ENCODE results near the gene LYPD6. TPM values are rescaled to one million over a fixed set of nuclear protein-coding genes. Genes with fewer than 3 reads are reported as not detected.

The LYPD6 gene
- total RNA-seq, 1 experiment from 2014 or later, result 2.4 TPM

DNA sequence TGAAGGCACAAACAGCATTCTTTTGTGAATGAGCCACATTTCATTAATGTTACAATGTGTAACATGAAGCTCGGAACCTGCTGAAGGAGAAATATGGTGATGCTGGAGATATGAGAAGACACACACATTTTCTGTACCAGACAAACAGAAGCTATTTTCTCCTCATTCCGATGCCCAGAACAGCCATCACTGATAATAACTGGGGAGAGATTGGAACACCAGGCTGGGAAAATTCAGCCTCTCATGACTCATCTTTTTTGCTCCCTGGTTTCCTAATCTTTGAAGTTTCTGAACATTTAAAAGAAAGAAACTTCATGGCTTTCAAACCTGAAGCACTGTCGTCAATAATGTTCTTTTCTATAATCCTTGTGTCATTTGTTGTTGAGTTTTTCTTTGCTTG is 110.9 kb downstream of the LYPD6 start:
- H3K27me3 ChIP-seq (ENCODE audit: low read length), result no peaks in the 10 kb centered on the region

DNA sequence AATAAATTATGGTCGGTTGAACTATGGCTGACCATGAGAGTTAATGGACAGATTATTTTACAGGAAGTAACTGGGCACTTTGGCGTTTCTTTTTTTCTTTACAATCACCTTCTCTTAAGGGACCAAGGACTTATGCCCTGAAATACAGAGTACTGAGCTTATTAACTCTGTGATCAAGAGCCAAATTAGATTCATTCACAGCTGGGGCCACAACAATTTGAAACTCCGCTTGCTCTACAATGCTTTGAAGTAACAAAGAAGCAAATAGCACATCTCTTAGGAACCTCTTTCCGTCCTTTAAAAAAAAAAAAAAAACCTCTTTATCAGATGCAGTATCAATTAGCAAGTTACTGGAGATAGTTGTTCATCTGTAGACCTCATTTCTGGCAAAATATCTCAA is 112.0 kb downstream of the LYPD6 start:
- intact Hi-C loops (cut with micrococcal nuclease), result no loop called here
- CTCF ChIA-PET, result no interaction called here

More for the DNA sequence above, 110.9 kb downstream of the LYPD6 start:
- H3K9me2 ChIP-seq (replicated peaks; ENCODE audit: low read length), result no peaks in the 10 kb centered on the region
- TF ChIP-seq EZH2 (IDR thresholded peaks at IDR 0.05; ENCODE audit: low read length, unreplicated experiment) (no peak), EZH2phosphoT487 (IDR thresholded peaks at IDR 0.05; ENCODE audit: borderline replicate concordance, low read length) (no peak)
- TF ChIP-seq, protein P1, sequence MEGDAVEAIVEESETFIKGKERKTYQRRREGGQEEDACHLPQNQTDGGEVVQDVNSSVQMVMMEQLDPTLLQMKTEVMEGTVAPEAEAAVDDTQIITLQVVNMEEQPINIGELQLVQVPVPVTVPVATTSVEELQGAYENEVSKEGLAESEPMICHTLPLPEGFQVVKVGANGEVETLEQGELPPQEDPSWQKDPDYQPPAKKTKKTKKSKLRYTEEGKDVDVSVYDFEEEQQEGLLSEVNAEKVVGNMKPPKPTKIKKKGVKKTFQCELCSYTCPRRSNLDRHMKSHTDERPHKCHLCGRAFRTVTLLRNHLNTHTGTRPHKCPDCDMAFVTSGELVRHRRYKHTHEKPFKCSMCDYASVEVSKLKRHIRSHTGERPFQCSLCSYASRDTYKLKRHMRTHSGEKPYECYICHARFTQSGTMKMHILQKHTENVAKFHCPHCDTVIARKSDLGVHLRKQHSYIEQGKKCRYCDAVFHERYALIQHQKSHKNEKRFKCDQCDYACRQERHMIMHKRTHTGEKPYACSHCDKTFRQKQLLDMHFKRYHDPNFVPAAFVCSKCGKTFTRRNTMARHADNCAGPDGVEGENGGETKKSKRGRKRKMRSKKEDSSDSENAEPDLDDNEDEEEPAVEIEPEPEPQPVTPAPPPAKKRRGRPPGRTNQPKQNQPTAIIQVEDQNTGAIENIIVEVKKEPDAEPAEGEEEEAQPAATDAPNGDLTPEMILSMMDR (conservative IDR thresholded peaks at IDR 0.05; ENCODE audit: low read depth, low read length), result no peak
- H3K9ac ChIP-seq (ENCODE audit: low read length), result no peak overlapping the region
- no peaks in the 10 kb centered on the region for H3K4me1 ChIP-seq (ENCODE audit: insufficient read depth, low read length)
- ChIA-PET CTCF (no interaction called here), POLR2A (ENCODE audit: unreplicated experiment) (interaction anchor here (0.7 kb wide), 1 partner anchor 1985 kb away, joined by 16 read pairs; no protein-coding TSS in a partner anchor)
- intact Hi-C loops (cut with micrococcal nuclease), result no loop called here
- no TSS peak for BruUV-seq (replicated peaks)
- DNase-seq, result no peak
- no peak for ATAC-seq
- no peaks in the 10 kb centered on the region for H4K20me1 ChIP-seq (ENCODE audit: low read length)
- no peak overlapping the region for H3K4me2 ChIP-seq (ENCODE audit: low read length)
- H3K36me3 ChIP-seq (ENCODE audit: low read depth, low read length), result no peaks in the 10 kb centered on the region
- H2AFZ ChIP-seq (ENCODE audit: low read length), result no peak overlapping the region
- no peaks in the 10 kb centered on the region for H3K79me2 ChIP-seq (ENCODE audit: low read length)
- no peak overlapping the region for H3K27ac ChIP-seq (ENCODE audit: low read length)
- H3K4me3 ChIP-seq (ENCODE audit: low read length), result no peak overlapping the region
- H3F3A ChIP-seq (ENCODE audit: low read length, unreplicated experiment), result no peaks in the 10 kb centered on the region
- no peaks in the 10 kb centered on the region for H3K9me3 ChIP-seq (ENCODE audit: low read length)

DNA sequence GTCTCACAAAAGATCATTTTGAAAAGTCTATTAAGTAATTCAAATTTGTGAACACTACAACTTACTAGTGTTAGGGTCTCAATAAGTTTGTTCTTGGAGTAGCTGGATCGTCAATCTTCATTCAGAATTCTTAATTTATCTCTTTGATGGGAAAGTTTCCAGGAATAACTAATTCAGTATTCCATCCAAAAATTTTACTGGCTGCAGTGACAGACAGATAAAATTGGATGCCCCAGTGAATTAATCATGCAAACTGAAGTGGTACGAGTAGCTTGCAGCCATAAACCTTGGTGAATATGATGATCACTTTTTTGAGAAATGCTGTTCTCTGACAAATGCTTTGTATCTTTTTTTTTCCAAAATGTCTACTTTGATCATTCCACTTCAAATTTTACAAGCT is 112.8 kb downstream of the LYPD6 start:
- no peaks in the 10 kb centered on the region for H4K20me1 ChIP-seq (ENCODE audit: low read length)
- H3K36me3 ChIP-seq (ENCODE audit: low read depth, low read length), result no peaks in the 10 kb centered on the region
- intact Hi-C loops (cut with micrococcal nuclease), result no loop called here
- H3K4me3 ChIP-seq (ENCODE audit: low read length), result no peak overlapping the region
- POLR2A ChIA-PET (ENCODE audit: unreplicated experiment), result no interaction called here
- no peaks in the 10 kb centered on the region for H3F3A ChIP-seq (ENCODE audit: low read length, unreplicated experiment)
- no peak for DNase-seq
- ATAC-seq, result no peak
- H3K9me3 ChIP-seq (ENCODE audit: low read length), result no peaks in the 10 kb centered on the region
- no peaks in the 10 kb centered on the region for H3K79me2 ChIP-seq (ENCODE audit: low read length)
- H3K9me2 ChIP-seq (replicated peaks; ENCODE audit: low read length), result no peaks in the 10 kb centered on the region
- no peak overlapping the region for H3K9ac ChIP-seq (ENCODE audit: low read length)
- H3K4me2 ChIP-seq (ENCODE audit: low read length), result no peak overlapping the region
- no peaks in the 10 kb centered on the region for H3K27me3 ChIP-seq (ENCODE audit: low read length)
- no peak overlapping the region for H2AFZ ChIP-seq (ENCODE audit: low read length)
- H3K4me1 ChIP-seq (ENCODE audit: insufficient read depth, low read length), result no peaks in the 10 kb centered on the region
- BruUV-seq (replicated peaks), result no TSS peak
- TF ChIP-seq, protein P1 (conservative IDR thresholded peaks at IDR 0.05; ENCODE audit: low read depth, low read length), result no peak
- TF ChIP-seq EZH2phosphoT487 (IDR thresholded peaks at IDR 0.05; ENCODE audit: borderline replicate concordance, low read length), result no peak
- TF ChIP-seq EZH2 (IDR thresholded peaks at IDR 0.05; ENCODE audit: low read length, unreplicated experiment), result no peak
- CTCF ChIA-PET, result no interaction called here
- no peak overlapping the region for H3K27ac ChIP-seq (ENCODE audit: low read length)

More for the DNA sequence above, 112.0 kb downstream of the LYPD6 start:
- DNase-seq, result no peak
- Histone ChIP-seq H2AFZ (ENCODE audit: low read length) (no peak overlapping the region), H3K9me2 (replicated peaks; ENCODE audit: low read length) (no peaks in the 10 kb centered on the region), H3K9me3 (ENCODE audit: low read length) (no peaks in the 10 kb centered on the region), H3K9ac (ENCODE audit: low read length) (no peak overlapping the region), H3K4me3 (ENCODE audit: low read length) (no peak overlapping the region), H4K20me1 (ENCODE audit: low read length) (no peaks in the 10 kb centered on the region), H3F3A (ENCODE audit: low read length, unreplicated experiment) (no peaks in the 10 kb centered on the region), H3K27me3 (ENCODE audit: low read length) (no peaks in the 10 kb centered on the region), H3K4me1 (ENCODE audit: insufficient read depth, low read length) (no peaks in the 10 kb centered on the region), H3K79me2 (ENCODE audit: low read length) (no peaks in the 10 kb centered on the region), H3K36me3 (ENCODE audit: low read depth, low read length) (no peaks in the 10 kb centered on the region), H3K4me2 (ENCODE audit: low read length) (no peak overlapping the region), H3K27ac (ENCODE audit: low read length) (no peak overlapping the region)
- POLR2A ChIA-PET (ENCODE audit: unreplicated experiment), result no interaction called here
- TF ChIP-seq EZH2 (IDR thresholded peaks at IDR 0.05; ENCODE audit: low read length, unreplicated experiment), result no peak
- TF ChIP-seq, protein P1 (conservative IDR thresholded peaks at IDR 0.05; ENCODE audit: low read depth, low read length), result no peak
- no peak for TF ChIP-seq EZH2phosphoT487 (IDR thresholded peaks at IDR 0.05; ENCODE audit: borderline replicate concordance, low read length)
- BruUV-seq (replicated peaks), result no TSS peak
- no peak for ATAC-seq
